Glutamatergic neuron (in vitro differentiated cells): ENCODE measurements around the gene LNX2. TPM values are rescaled to one million over a fixed set of nuclear protein-coding genes. Genes with fewer than 3 reads are reported as not detected.

Source experiments
- DNase-seq: peaks from one replicate; pipeline ENCODE4 v3.0.0; 2022
- H3K27ac Mint-ChIP-seq: one replicate; pipeline ENCODE4 v1.8.0; 2020; ENCODE audit warnings: mild to moderate bottlenecking, mixed read lengths, inconsistent platforms; ENCODE audit not compliant: unreplicated experiment
- H3K27me3 Mint-ChIP-seq: one replicate; pipeline ENCODE4 v1.8.0; 2020; ENCODE audit warnings: mild to moderate bottlenecking, moderate library complexity, mixed read lengths, inconsistent platforms; ENCODE audit not compliant: unreplicated experiment
- H3K36me3 Mint-ChIP-seq: one replicate; pipeline ENCODE4 v1.8.0; 2020; ENCODE audit warnings: mild to moderate bottlenecking, mixed read lengths, inconsistent platforms; ENCODE audit not compliant: unreplicated experiment
- H3K4me1 Mint-ChIP-seq: one replicate; pipeline ENCODE4 v1.8.0; 2020; ENCODE audit warnings: mild to moderate bottlenecking, low read depth, mixed read lengths, inconsistent platforms; ENCODE audit not compliant: unreplicated experiment
- H3K4me3 Mint-ChIP-seq: one replicate; pipeline ENCODE4 v1.8.0; 2020; ENCODE audit warnings: mild to moderate bottlenecking, mixed read lengths, inconsistent platforms; ENCODE audit not compliant: unreplicated experiment
- H3K9me3 Mint-ChIP-seq: one replicate; pipeline ENCODE4 v1.8.0; 2020; ENCODE audit warnings: mild to moderate bottlenecking, moderate library complexity, mixed read lengths, inconsistent platforms; ENCODE audit not compliant: unreplicated experiment
- total RNA-seq: library from RNA; stranded (reverse); fragmentation: NEBNext Ultra II Directional; extraction: Animal tissue kit (Norgen Biotek cat#: 25700); gene quantifications from one replicate; pipeline ENCODE4 v1.2.1, GENCODE V29; 2021; ENCODE audit not compliant: unreplicated experiment
- TF ChIP-seq, protein P1 (sequence below): fragments of 200-600 bp; sonication (generic); IDR thresholded peaks from one replicate; pipeline ENCODE4 v1.5.0; 2021; ENCODE audit not compliant: partially characterized antibody, unreplicated experiment

LNX2 gene
- total RNA-seq, 1 donor from 2014 or later = 3.2 TPM

- no peaks in the 10 kb centered on the region for H3K27me3 Mint-ChIP-seq
- H3K4me3 Mint-ChIP-seq = no peak overlapping the region
- peaks cover 7% of the 10 kb centered on the region for H3K36me3 Mint-ChIP-seq
- H3K9me3 Mint-ChIP-seq = peaks cover 2% of the 10 kb centered on the region
- TF ChIP-seq, protein P1, sequence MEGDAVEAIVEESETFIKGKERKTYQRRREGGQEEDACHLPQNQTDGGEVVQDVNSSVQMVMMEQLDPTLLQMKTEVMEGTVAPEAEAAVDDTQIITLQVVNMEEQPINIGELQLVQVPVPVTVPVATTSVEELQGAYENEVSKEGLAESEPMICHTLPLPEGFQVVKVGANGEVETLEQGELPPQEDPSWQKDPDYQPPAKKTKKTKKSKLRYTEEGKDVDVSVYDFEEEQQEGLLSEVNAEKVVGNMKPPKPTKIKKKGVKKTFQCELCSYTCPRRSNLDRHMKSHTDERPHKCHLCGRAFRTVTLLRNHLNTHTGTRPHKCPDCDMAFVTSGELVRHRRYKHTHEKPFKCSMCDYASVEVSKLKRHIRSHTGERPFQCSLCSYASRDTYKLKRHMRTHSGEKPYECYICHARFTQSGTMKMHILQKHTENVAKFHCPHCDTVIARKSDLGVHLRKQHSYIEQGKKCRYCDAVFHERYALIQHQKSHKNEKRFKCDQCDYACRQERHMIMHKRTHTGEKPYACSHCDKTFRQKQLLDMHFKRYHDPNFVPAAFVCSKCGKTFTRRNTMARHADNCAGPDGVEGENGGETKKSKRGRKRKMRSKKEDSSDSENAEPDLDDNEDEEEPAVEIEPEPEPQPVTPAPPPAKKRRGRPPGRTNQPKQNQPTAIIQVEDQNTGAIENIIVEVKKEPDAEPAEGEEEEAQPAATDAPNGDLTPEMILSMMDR = no peak
- peaks cover 30% of the 10 kb centered on the region for H3K4me1 Mint-ChIP-seq
- H3K27ac Mint-ChIP-seq = peak overlapping the region; percentile 81
- no peak for DNase-seq
Measured at GRCh38 chr13:27504868-27505194, 115.5 kb downstream of the LNX2 start.

GRCh38 chr13:27504128-27504867 lies 116.0 kb downstream of the LNX2 start:
- Mint-ChIP-seq H3K4me1 (peaks cover 33% of the 10 kb centered on the region), H3K4me3 (peak overlapping the region; percentile 66), H3K27ac (peak overlapping the region; percentile 81), H3K27me3 (no peaks in the 10 kb centered on the region), H3K9me3 (peaks cover 2% of the 10 kb centered on the region), H3K36me3 (peaks cover 2% of the 10 kb centered on the region)
- DNase-seq = no peak
- TF ChIP-seq, protein P1 = no peak

DNA sequence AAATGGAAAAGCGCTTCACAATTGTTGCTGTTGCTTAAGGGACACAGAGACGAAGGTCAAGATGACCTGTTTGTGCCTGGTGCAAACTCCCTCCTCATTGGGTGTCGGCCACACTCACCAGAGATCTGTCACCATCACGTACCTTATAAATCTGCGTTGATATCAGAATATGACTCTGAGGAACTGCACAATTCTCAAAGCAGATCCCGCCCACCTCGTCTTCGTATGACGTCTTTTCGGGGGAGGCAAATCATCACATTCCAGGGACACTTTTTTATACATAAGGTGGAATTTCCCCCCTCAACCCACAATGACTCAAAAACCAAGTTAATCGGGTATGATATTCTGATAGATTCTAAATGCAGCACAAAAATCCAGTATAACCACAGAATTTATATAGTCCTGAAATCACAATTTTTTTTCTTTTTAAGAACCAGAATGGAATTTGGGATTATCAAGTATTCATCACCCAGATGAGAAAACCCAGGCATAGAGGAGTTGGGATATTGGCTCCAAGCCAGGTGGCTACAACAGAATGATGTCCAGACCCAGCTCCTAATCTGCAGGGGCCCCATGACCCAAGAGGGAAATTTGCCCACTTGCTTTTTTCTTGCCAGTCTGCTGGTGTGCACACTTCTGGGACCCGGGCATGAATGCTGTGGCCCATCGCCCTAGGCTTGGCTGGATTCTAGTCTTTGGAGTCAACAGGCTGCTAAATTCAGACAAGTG lies 119.4 kb downstream of the LNX2 start:
- Mint-ChIP-seq H3K27me3 (peaks cover 2% of the 10 kb centered on the region), H3K4me3 (no peak overlapping the region), H3K27ac (no peak overlapping the region), H3K4me1 (peaks cover 30% of the 10 kb centered on the region), H3K36me3 (no peaks in the 10 kb centered on the region), H3K9me3 (peaks cover 2% of the 10 kb centered on the region)
- TF ChIP-seq, protein P1 = no peak
- no peak for DNase-seq

DNA sequence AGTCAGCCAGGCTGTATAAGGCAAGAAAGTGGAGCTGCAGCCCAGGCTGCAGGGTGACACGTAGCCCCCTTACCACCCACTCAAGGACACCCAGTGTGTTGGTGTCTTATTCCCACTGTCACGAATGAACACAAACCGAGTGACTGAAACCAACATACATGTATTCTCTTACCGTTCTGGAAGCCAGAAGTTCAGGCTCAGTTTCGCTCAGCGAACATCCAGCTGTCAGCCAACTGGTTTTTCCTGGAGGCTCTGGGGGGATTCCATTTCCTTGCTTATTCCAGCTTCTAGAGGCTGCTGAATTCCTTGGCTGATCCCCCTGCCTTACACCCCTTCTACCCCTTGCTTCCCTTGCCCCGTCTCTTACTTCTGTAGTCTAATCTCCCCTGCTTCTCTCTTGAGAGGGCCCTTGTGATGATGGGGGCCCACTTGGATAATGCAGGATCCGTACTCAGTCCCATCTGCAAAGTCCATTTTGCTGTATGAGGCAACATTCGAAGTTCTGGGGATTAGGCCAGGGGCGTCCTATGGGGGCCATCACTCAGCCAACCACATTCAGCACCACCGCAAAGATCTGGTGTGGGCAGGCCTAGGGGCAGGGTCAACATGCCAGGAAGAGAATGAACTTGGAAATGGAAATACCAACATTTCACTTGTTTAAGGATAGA lies 122.6 kb downstream of the LNX2 start:
- H3K27me3 Mint-ChIP-seq = peaks cover 2% of the 10 kb centered on the region
- no peak overlapping the region for H3K4me3 Mint-ChIP-seq
- H3K27ac Mint-ChIP-seq = no peak overlapping the region
- H3K4me1 Mint-ChIP-seq = peaks cover 10% of the 10 kb centered on the region
- TF ChIP-seq, protein P1 = no peak
- no peak for DNase-seq
- peaks cover 1% of the 10 kb centered on the region for H3K9me3 Mint-ChIP-seq
- no peaks in the 10 kb centered on the region for H3K36me3 Mint-ChIP-seq
